NOMO-1 (cell line): ENCODE results near the gene NKX2-8.
A peak's percentile ranks its signal among the peaks of the same experiment; 100 is the strongest.

ENCODE experiments used
- DNase-seq, 2 experiments: peaks; one replicate each; lab custom pipeline; 2025; ENCODE audit not compliant: unreplicated experiment in 2 of 2; lab: John Stamatoyannopoulos, UW

Gene NKX2-8

GRCh38 chr14:36582011-36582873, at the start of gene NKX2-8:
NKX2-8 (minus strand) TSS chr14:36582614; CDS start chr14:36582389, 225 bp downstream.
- DNase-seq: no peak

GRCh38 chr14:36627981-36628380, 45.6 kb upstream of the NKX2-8 start:
- no peak for DNase-seq

GRCh38 chr14:36626151-36626550, 43.7 kb upstream of the NKX2-8 start:
- DNase-seq: no peak

- DNase-seq: no peak
Observed at GRCh38 chr14:36625436-36625835, 43.0 kb upstream of the NKX2-8 start.

GRCh38 chr14:36625014-36625413, 42.6 kb upstream of the NKX2-8 start:
- DNase-seq: no peak

GRCh38 chr14:36619853-36620252, 37.4 kb upstream of the NKX2-8 start:
- no peak for DNase-seq

GRCh38 chr14:36619131-36619530, 36.7 kb upstream of the NKX2-8 start:
- no peak for DNase-seq

- no peak for DNase-seq
Observed at GRCh38 chr14:36618641-36619040, 36.2 kb upstream of the NKX2-8 start.

GRCh38 chr14:36617824-36618223, 35.4 kb upstream of the NKX2-8 start:
- DNase-seq: no peak

GRCh38 chr14:36605506-36605857, 23.1 kb upstream of the NKX2-8 start:
- no peak for DNase-seq

- peak; percentile 2 to 69 for DNase-seq
Observed at GRCh38 chr14:36604757-36605505, 22.5 kb upstream of the NKX2-8 start.

GRCh38 chr14:36600431-36600830, 18.0 kb upstream of the NKX2-8 start:
- DNase-seq: no peak

- no peak for DNase-seq
Observed at GRCh38 chr14:36591482-36591881, 9.1 kb upstream of the NKX2-8 start.

- DNase-seq: no peak
Observed at GRCh38 chr14:36588788-36589187, 6.4 kb upstream of the NKX2-8 start.

- no peak for DNase-seq
Observed at GRCh38 chr14:36588119-36588518, 5.7 kb upstream of the NKX2-8 start.

GRCh38 chr14:36585100-36585499, 2.7 kb upstream of the NKX2-8 start:
- no peak for DNase-seq

GRCh38 chr14:36583893-36584811, 1.7 kb upstream of the NKX2-8 start:
- no peak for DNase-seq

- DNase-seq: no peak
Observed at GRCh38 chr14:36583242-36583892, 953 bp upstream of the NKX2-8 start.

GRCh38 chr14:36582874-36583241, 444 bp upstream of the NKX2-8 start:
- no peak for DNase-seq
